ENCODE data around the gene HSF5. TPM values are rescaled to one million over a fixed set of nuclear protein-coding genes. Genes with fewer than 3 reads are reported as not detected.

The HSF5 gene
- total and polyA plus RNA-seq, 2 of the 13 experiments (the other 11 are each of a cell fraction or from before 2014, with no cell fraction given) = not detected

- TF ChIP-seq ZBED4 (CRISPR knock-in tag; IDR thresholded peaks at IDR 0.05; ENCODE audit: borderline replicate concordance) (peak; percentile 76; the same call in 1 of the 2 replicates), MLLT10 (CRISPR knock-in tag; IDR thresholded peaks at IDR 0.05) (no peak), MNT (IDR thresholded peaks at IDR 0.05) (peak; percentile 15; the same call in 1 of the 2 replicates), ZNF549 (CRISPR knock-in tag; IDR thresholded peaks at IDR 0.05) (no peak), MZF1 (CRISPR knock-in tag; IDR thresholded peaks at IDR 0.05; ENCODE audit: borderline replicate concordance) (no peak; the same call in 1 of the 2 replicates), FOSL1 (CRISPR knock-in tag; IDR thresholded peaks at IDR 0.05; ENCODE audit: borderline replicate concordance) (peak; percentile 81; the same call in 1 of the 2 replicates), ZBTB1 (CRISPR knock-in tag; IDR thresholded peaks at IDR 0.05; ENCODE audit: borderline replicate concordance) (no peak), ZNF670 (CRISPR knock-in tag; IDR thresholded peaks at IDR 0.05; ENCODE audit: borderline replicate concordance) (peak; percentile 98), NR2F6 (IDR thresholded peaks at IDR 0.05) (peak; percentile 98), NR2F6 (CRISPR knock-in tag; IDR thresholded peaks at IDR 0.05) (peak; percentile 98), CREM (IDR thresholded peaks at IDR 0.05) (peak; percentile 99), CREM (CRISPR knock-in tag; IDR thresholded peaks at IDR 0.05) (no peak), SAP130 (CRISPR knock-in tag; IDR thresholded peaks at IDR 0.05; ENCODE audit: low read depth) (peak; percentile 99), ZSCAN20 (CRISPR knock-in tag; IDR thresholded peaks at IDR 0.05; ENCODE audit: borderline replicate concordance) (no peak), ZNF572 (CRISPR knock-in tag; IDR thresholded peaks at IDR 0.05) (peak; percentile 59; the same call in 1 of the 2 replicates), ZSCAN12 (CRISPR knock-in tag; IDR thresholded peaks at IDR 0.05) (peak; percentile 80; the same call in 1 of the 2 replicates), KLF9 (CRISPR knock-in tag; IDR thresholded peaks at IDR 0.05; ENCODE audit: low read depth) (peak; percentile 93; the same call in 1 of the 2 replicates), TCF7L2 (IDR thresholded peaks at IDR 0.05; ENCODE audit: low read depth, low read length) (peak; percentile 99), SNAPC2 (CRISPR knock-in tag; IDR thresholded peaks at IDR 0.05) (peak; percentile 93; the same call in 1 of the 2 replicates), SALL2 (CRISPR knock-in tag; IDR thresholded peaks at IDR 0.05) (peak; percentile 100), ZNF367 (CRISPR knock-in tag; IDR thresholded peaks at IDR 0.05; ENCODE audit: borderline replicate concordance) (no peak), MED1 (CRISPR knock-in tag; IDR thresholded peaks at IDR 0.05) (peak; percentile 99), FOXK1 (CRISPR knock-in tag; IDR thresholded peaks at IDR 0.05; ENCODE audit: borderline replicate concordance, low read depth) (peak; percentile 98)
- TF ChIP-seq, protein P1, sequence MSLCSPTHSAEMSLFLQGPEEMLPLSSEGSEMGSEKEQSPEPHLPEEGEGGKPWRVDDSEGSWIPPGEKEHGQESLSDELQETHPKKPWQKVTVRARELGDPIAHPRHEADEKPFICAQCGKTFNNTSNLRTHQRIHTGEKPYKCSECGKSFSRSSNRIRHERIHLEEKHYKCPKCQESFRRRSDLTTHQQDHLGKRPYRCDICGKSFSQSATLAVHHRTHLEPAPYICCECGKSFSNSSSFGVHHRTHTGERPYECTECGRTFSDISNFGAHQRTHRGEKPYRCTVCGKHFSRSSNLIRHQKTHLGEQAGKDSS (CRISPR knock-in tag; IDR thresholded peaks at IDR 0.05; ENCODE audit: borderline replicate concordance, low read depth) = peak; percentile 95
- TF ChIP-seq, protein P2, sequence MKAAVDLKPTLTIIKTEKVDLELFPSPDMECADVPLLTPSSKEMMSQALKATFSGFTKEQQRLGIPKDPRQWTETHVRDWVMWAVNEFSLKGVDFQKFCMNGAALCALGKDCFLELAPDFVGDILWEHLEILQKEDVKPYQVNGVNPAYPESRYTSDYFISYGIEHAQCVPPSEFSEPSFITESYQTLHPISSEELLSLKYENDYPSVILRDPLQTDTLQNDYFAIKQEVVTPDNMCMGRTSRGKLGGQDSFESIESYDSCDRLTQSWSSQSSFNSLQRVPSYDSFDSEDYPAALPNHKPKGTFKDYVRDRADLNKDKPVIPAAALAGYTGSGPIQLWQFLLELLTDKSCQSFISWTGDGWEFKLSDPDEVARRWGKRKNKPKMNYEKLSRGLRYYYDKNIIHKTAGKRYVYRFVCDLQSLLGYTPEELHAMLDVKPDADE (CRISPR knock-in tag; IDR thresholded peaks at IDR 0.05) = 0 out of 2 replicates have a peak, but pooled peaks have one; percentile 30
Observed at GRCh38 chr17:58391302-58391984, 96.8 kb downstream of the HSF5 start (continued).

All from HepG2 (cell line).